KMS-11 (cell line): Measurements from ENCODE around the gene RAB3IP.

ENCODE experiments used
- H2AFZ ChIP-seq: fragments of 200-600 bp; sonication (generic); 2 replicates; pipeline ENCODE4 v1.6.1; 2016; ENCODE audit warnings: antibody characterized with exemption, mixed run types, low read depth
- H3K27ac ChIP-seq: fragments of 200-600 bp; sonication (generic); 2 replicates; pipeline ENCODE4 v1.6.1; 2016; ENCODE audit warnings: mild to moderate bottlenecking, mixed run types
- H3K27me3 ChIP-seq: fragments of 200-600 bp; sonication (generic); 2 replicates; pipeline ENCODE4 v1.6.1; 2017; ENCODE audit warnings: mild to moderate bottlenecking, low read depth, mixed run types, moderate library complexity; ENCODE audit not compliant: insufficient read depth
- H3K36me3 ChIP-seq: fragments of 200-600 bp; sonication (generic); 2 replicates; pipeline ENCODE4 v1.6.1; 2017; ENCODE audit warnings: mild to moderate bottlenecking, mixed run types; ENCODE audit not compliant: insufficient read depth
- H3K4me1 ChIP-seq: fragments of 200-600 bp; sonication (generic); 2 replicates; pipeline ENCODE4 v1.6.1; 2016; ENCODE audit warnings: mild to moderate bottlenecking, low read depth, mixed run types; ENCODE audit not compliant: poor library complexity, severe bottlenecking
- H3K4me2 ChIP-seq: fragments of 200-600 bp; sonication (generic); 2 replicates; pipeline ENCODE4 v1.7.0; 2016; ENCODE audit warnings: mild to moderate bottlenecking, mixed run types
- H3K4me3 ChIP-seq: fragments of 200-600 bp; sonication (generic); IDR thresholded peaks from 2 replicates; pipeline ENCODE4 v1.6.1; 2017; ENCODE audit warnings: low read depth, low read length, mixed read lengths; ENCODE audit not compliant: insufficient read depth
- H3K79me2 ChIP-seq: fragments of 200-600 bp; sonication (generic); 2 replicates; pipeline ENCODE4 v1.6.1; 2016; ENCODE audit warnings: low read depth, mixed run types; ENCODE audit not compliant: insufficient read depth
- H3K9ac ChIP-seq: fragments of 200-600 bp; sonication (generic); 2 replicates; pipeline ENCODE4 v1.6.1; 2016; ENCODE audit warnings: mild to moderate bottlenecking, mixed run types
- H4K20me1 ChIP-seq: fragments of 200-600 bp; sonication (generic); 2 replicates; pipeline ENCODE4 v1.6.1; 2016; ENCODE audit warnings: mild to moderate bottlenecking, mixed run types; ENCODE audit not compliant: insufficient read depth
- CTCF ChIP-seq: fragments of 200-600 bp; sonication (generic); conservative IDR thresholded peaks from 2 replicates; pipeline ENCODE4 v1.6.1; 2017; ENCODE audit warnings: low read depth, mild to moderate bottlenecking, antibody characterized with exemption, low read length, moderate library complexity, mixed read lengths

RAB3IP gene

GRCh38 chr12:69810870-69811498 is 72.3 kb downstream of the RAB3IP start:
- Histone ChIP-seq H3K4me1 (peaks cover 6% of the 10 kb centered on the region), H3K27me3 (no peaks in the 10 kb centered on the region), H2AFZ (no peak overlapping the region), H3K36me3 (no peaks in the 10 kb centered on the region), H3K4me3 (no peak overlapping the region), H3K79me2 (no peaks in the 10 kb centered on the region), H3K27ac (no peak overlapping the region), H4K20me1 (no peaks in the 10 kb centered on the region), H3K9ac (no peak overlapping the region), H3K4me2 (no peak overlapping the region)
- no peak for TF ChIP-seq CTCF

GRCh38 chr12:69816082-69816481 is 77.4 kb downstream of the RAB3IP start:
- TF ChIP-seq CTCF: no peak
- H3K79me2 ChIP-seq: no peaks in the 10 kb centered on the region
- no peak overlapping the region for H3K27ac ChIP-seq
- peak overlapping the region; percentile 7; the same call in 1 of the 2 replicates for H3K4me2 ChIP-seq
- no peaks in the 10 kb centered on the region for H3K27me3 ChIP-seq
- H3K9ac ChIP-seq: no peak overlapping the region
- H4K20me1 ChIP-seq: no peaks in the 10 kb centered on the region
- peaks cover 10% of the 10 kb centered on the region for H3K4me1 ChIP-seq
- H3K4me3 ChIP-seq: no peak overlapping the region
- H2AFZ ChIP-seq: no peak overlapping the region
- no peaks in the 10 kb centered on the region for H3K36me3 ChIP-seq

- no peaks in the 10 kb centered on the region for H4K20me1 ChIP-seq
- H3K27ac ChIP-seq: no peak overlapping the region
- no peaks in the 10 kb centered on the region for H3K79me2 ChIP-seq
- H3K4me3 ChIP-seq: no peak overlapping the region
- no peaks in the 10 kb centered on the region for H3K27me3 ChIP-seq
- peaks cover 4% of the 10 kb centered on the region for H3K4me1 ChIP-seq
- H2AFZ ChIP-seq: no peak overlapping the region
- TF ChIP-seq CTCF: no peak
- H3K9ac ChIP-seq: no peak overlapping the region
- H3K4me2 ChIP-seq: no peak overlapping the region
- no peaks in the 10 kb centered on the region for H3K36me3 ChIP-seq
Observed at GRCh38 chr12:69821032-69821455, 82.4 kb downstream of the RAB3IP start.

- no peaks in the 10 kb centered on the region for H3K27me3 ChIP-seq
- no peaks in the 10 kb centered on the region for H3K4me1 ChIP-seq
Observed at GRCh38 chr12:69821456-69822159, 82.9 kb downstream of the RAB3IP start.

More at GRCh38 chr12:69821456-69822159, 82.9 kb downstream of the RAB3IP start:
- Histone ChIP-seq H3K79me2 (no peaks in the 10 kb centered on the region), H3K36me3 (no peaks in the 10 kb centered on the region), H4K20me1 (no peaks in the 10 kb centered on the region), H3K27ac (no peak overlapping the region), H3K4me3 (no peak overlapping the region), H2AFZ (no peak overlapping the region), H3K4me2 (no peak overlapping the region), H3K9ac (no peak overlapping the region)
- TF ChIP-seq CTCF: no peak
